Right kidney (tissue), 1 donor: ENCODE measurements around the gene PFDN4.

Source experiments
- DNase-seq: peaks from one replicate; pipeline ENCODE4 v3.0.0-alpha.2; 2016

PFDN4 gene

GRCh38 chr20:54268941-54269340, 61.1 kb downstream of the PFDN4 start:
- DNase-seq, result no peak
